ENCODE results near the gene HELZ.
"Not testable (repeated sequence)": the region's sequence is repeated elsewhere in the genome, so short reads cannot be mapped to it uniquely, and the experiment has no call there.

Gene HELZ

DNA sequence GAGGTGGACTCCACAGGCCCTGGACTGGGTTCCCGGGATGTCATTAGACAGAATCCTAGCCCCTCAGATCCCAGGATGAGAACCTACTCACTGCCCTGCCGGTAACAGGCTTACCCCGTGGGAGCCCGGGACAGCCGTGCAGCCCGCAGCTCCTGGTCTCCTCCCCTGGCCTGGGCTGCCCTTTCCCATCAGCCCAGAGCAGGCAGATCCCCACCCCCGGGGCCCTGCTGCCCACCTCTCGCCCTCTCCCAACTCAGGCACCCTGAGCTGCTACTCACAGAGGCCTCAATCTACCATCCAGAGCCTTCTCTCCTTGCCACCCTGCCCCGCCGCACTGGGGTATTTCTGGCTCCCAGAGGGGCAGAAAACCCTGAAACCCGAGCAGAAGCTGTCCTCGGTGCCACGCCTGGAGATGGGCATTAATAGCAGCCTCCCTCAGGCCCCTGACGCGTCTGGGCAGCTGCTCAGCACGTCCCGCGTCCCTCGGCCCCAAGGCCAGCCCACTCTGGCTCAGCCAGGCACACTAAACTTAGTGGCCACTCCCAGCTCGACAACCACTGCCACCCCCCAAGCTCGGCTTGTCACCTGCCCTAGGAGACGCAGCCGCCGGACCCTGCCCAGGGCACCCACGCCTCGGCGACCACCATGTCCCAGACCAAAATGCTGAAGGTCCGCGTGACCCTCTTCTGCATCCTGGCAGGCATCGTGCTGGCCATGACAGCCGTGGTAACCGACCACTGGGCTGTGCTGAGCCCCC lies 200.8 kb downstream of the HELZ start, which contains the start of gene CACNG1:
Gene CACNG1 (plus strand): TSS at position 539 of the 757 bp plus-strand sequence. CDS start 107 bp downstream, at position 646.
- no peak for DNase-seq

- peak; percentile 38 for DNase-seq
These were observed 201.7 kb downstream of the HELZ start for GRCh38 chr17:67043283-67043682.

GRCh38 chr17:67041941-67042899 lies 202.8 kb downstream of the HELZ start:
- peak; percentile 76 for DNase-seq

GRCh38 chr17:67041531-67041930 lies 203.5 kb downstream of the HELZ start:
- peak; percentile 54 for DNase-seq

- DNase-seq = not testable (repeated sequence)
These were observed 203.9 kb downstream of the HELZ start for GRCh38 chr17:67041119-67041518.

DNA sequence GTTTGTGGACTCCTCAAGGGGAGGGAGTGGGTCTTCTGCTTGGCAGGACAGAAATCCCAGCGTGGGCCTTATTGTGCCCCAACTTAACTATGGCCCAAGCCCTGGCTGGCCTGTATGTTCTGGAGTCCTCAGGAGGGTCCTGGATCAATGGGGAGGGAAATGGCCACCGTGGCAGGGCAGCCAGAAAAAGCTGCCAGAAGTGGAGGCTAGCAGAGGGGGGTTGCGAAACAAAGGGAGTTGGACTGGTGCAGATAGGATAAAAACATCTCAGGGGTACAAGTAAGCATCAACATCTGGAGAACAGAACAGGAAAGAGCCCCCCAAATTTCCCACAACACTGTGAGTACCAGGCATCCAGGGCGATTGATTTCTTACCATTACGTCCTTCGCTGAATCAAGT lies 204.3 kb downstream of the HELZ start:
- DNase-seq = no peak

GRCh38 chr17:67038861-67039365 lies 206.1 kb downstream of the HELZ start:
- no peak for DNase-seq

DNA sequence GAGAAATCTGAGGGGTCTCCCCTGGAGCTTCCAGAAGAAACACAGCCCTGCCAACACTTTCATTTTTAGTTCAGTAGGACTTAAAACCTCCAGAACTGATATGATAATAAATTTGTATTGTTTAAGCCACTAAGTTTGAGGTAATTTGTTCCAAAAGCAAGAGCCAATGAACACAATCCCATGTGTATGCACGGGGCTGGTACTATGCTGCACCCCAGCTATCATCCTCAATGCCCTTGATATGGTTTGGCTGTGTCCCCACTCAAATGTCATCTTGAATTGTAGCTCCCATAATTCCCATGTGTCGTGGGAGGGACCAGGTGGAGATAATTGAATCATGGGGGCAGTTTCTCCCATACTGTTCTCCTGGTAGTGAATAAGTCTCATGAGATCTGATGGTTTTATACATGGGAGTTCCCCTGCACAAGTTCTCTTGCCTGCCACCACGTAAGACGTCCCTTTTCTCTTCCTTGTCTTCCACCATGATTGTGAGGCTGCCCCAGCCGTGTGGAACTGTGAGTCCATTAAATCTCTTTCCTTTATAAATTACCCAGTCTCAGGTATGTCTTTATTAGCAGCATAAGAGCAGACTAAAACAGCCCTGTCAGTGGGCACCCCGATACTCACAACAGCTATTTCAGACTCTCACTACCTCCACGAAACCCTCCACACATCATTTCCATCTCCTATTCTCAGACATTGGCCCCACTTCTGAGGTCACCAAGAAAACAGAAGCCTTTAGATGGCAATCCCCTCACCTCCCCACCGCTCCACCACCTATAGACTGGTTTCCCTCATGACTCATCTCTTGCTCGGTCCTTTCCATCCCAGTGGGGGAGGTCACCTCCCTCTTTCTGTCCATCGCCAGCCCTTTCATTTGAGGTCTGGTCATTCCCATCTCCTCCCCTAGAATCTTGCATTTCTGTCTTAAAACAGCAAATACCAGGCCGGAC lies 209.6 kb downstream of the HELZ start:
- no peak for DNase-seq

- no peak for DNase-seq
These were observed 211.4 kb downstream of the HELZ start for GRCh38 chr17:67033613-67034012.

DNA sequence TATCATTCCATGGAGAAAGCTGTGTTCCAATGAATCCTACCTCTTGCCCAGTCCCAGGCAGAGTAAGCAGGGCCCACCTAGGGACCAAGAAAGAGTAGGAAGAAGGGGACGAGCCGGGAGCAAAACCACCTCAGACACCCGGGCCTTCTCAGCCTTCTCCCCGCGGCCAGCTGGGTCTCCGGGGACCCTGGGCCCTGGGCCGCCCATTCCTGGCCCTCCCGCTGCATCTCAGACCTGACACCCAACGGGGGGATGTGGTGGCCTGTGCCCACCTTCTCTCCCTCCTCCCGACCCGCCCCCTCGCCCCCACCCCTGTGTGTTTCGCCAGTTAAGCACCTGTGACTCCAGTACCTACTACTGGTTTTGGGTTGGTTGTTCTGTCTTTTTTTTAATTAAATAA lies 212.0 kb downstream of the HELZ start:
- no peak for DNase-seq

GRCh38 chr17:67032382-67032781 lies 212.6 kb downstream of the HELZ start:
- DNase-seq = no peak

GRCh38 chr17:67030641-67031040 lies 214.4 kb downstream of the HELZ start:
- no peak for DNase-seq

DNA sequence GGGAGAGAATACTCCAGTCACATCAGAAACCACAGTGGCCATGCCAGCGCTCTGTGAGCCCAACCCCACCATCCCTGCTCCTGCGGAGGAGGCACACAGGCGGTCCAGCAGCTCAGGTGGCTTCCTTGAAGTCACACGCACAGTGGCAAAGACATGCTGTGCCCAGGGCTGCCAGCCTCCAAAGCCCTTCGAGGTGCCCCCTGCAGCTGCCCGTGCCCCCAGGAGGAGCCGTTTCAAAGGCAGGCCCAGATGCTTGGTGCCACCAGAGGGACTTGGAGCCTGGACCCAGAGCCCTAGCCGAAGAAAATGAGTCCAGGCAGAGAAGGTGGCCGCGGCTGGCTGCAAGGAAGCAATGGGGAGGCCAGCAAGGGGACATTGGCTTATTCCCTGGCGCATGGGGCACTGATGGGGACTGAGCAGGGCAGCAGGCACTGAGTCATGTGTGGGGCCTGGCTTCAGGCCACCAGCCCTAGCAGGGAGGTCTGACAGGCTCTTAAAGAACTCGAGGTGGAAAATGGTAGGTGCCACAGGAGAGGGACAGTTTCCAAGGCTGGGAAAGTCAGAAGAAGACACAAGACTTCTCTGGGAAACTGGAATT lies 217.9 kb downstream of the HELZ start:
- no peak for DNase-seq

- DNase-seq = no peak
These were observed 218.7 kb downstream of the HELZ start for GRCh38 chr17:67026341-67026740.

GRCh38 chr17:67025216-67025792 lies 219.7 kb downstream of the HELZ start:
- peak; percentile 75 for DNase-seq

GRCh38 chr17:67024736-67025135 lies 220.3 kb downstream of the HELZ start:
- DNase-seq = no peak

DNA sequence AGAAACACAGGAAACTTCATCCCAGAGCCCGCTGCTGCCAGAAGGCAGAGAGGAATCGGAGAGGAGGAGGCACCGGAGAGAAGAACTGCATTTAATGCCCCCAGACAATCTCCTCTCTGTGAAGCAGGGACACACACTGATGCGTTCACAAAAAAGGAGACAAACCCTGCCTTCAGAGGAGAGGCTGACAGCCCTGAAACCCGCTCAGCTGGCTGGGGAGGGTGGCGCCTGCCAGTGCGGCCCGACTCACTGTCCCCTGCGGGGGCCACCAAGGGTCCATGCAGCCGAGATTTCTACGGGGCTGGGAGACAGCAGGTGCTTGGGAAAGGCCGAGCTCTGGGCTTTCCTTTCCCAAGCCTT lies 222.6 kb downstream of the HELZ start:
- DNase-seq = no peak

GRCh38 chr17:67021743-67022450 lies 223.1 kb downstream of the HELZ start:
- DNase-seq = no peak

DNA sequence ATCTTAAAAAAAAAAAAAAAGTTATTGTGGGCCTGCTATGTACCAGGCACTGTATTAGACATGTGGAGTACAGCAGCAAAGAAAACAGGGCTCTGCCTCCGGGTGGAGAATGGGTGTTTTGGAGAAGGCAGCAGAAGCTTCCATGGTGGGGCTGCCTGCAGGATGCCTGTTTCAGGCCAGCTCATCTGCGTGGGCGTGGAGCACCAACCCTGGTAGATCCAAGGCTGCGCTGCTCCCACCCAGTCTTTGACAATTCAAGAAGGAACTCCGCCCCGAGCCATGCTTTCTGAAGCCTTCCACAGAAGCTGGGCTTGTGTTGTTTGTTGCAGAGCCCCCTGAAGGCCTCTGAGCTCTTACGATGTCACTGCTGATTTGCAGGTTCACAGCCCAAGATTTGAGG lies 223.8 kb downstream of the HELZ start:
- DNase-seq = no peak

Data from NCI-H69 (cell line).